ENCODE data around the gene TTC28.

GRCh38 chr22:28120691-28121592 is 558.7 kb downstream of the TTC28 start:
- no peak for TF ChIP-seq CTCF (conservative IDR thresholded peaks at IDR 0.05; ENCODE audit: low read length)
- TF ChIP-seq EZH2phosphoT487 (IDR thresholded peaks at IDR 0.05; ENCODE audit: borderline replicate concordance), result no peak

All from Loucy (cell line).